TTC549 (cell line): Measurements from ENCODE around the gene SLC26A2.

ENCODE experiments used
- FAIRE-seq: peaks from 2 replicates; lab custom pipeline; 2012; peaks lifted over from hg19 to GRCh38; lab: Jason Lieb, UNC

Gene SLC26A2

GRCh38 chr5:149960272-149961185 is at the start of gene SLC26A2:
TSS of gene SLC26A2 (plus strand) at chr5:149960758. CDS start at chr5:149977653, 16,895 bp downstream.
- peak; percentile 50 for FAIRE-seq

- no peak for FAIRE-seq
Measured at GRCh38 chr5:149911031-149911430, 49.5 kb upstream of the SLC26A2 start.

GRCh38 chr5:149912226-149912871 is 48.2 kb upstream of the SLC26A2 start:
- FAIRE-seq = no peak

GRCh38 chr5:149913436-149914419 is 46.8 kb upstream of the SLC26A2 start:
- no peak for FAIRE-seq

- FAIRE-seq = no peak
Measured at GRCh38 chr5:149915392-149916260, 44.9 kb upstream of the SLC26A2 start.

- FAIRE-seq = no peak
Measured at GRCh38 chr5:149916334-149917072, 44.1 kb upstream of the SLC26A2 start.

- FAIRE-seq = no peak
Measured at GRCh38 chr5:149917073-149917676, 43.4 kb upstream of the SLC26A2 start.

- FAIRE-seq = no peak
Measured at GRCh38 chr5:149921597-149921996, 39.0 kb upstream of the SLC26A2 start.

- no peak for FAIRE-seq
Measured at GRCh38 chr5:149922950-149923349, 37.6 kb upstream of the SLC26A2 start.

GRCh38 chr5:149924486-149924885 is 36.1 kb upstream of the SLC26A2 start:
- FAIRE-seq = no peak

GRCh38 chr5:149930043-149930748 is 30.4 kb upstream of the SLC26A2 start:
- FAIRE-seq = no peak

GRCh38 chr5:149930749-149931574 is 29.6 kb upstream of the SLC26A2 start:
- FAIRE-seq = no peak

- no peak for FAIRE-seq
Measured at GRCh38 chr5:149931992-149932436, 28.5 kb upstream of the SLC26A2 start.

- no peak for FAIRE-seq
Measured at GRCh38 chr5:149932445-149933350, 27.9 kb upstream of the SLC26A2 start.

GRCh38 chr5:149935431-149935901 is 25.1 kb upstream of the SLC26A2 start:
- FAIRE-seq = no peak

- FAIRE-seq = no peak
Measured at GRCh38 chr5:149936044-149936699, 24.4 kb upstream of the SLC26A2 start.

GRCh38 chr5:149936700-149937091 is 23.9 kb upstream of the SLC26A2 start:
- FAIRE-seq = no peak
